GM12878 (cell line): Measurements from ENCODE around the gene EML3. TPM values are rescaled to one million over a fixed set of nuclear protein-coding genes. Genes with fewer than 3 reads are reported as not detected.

Experiments
- ATAC-seq: fragments of 200-7000 bp; cut with Tn5 transposase; 3 replicates; pipeline ENCODE4 v1.9.1; 2020; ENCODE audit warnings: mild to moderate bottlenecking, moderate library complexity
- BruUV-seq: library from RNA; stranded (reverse); fragments of 400-500 nt; replicated peaks from 2 replicates; lab custom pipeline; 2021; lab: Mats Ljungman, UMichigan
- CTCF ChIA-PET: fragments of 300-600 bp; sonication (Branson Sonifier 250); formaldehyde crosslinking; extraction: SDS; loops from one replicate; lab custom pipeline; 2021; ENCODE audit warnings: inconsistent platforms; lab: Yijun Ruan, JAX
- POLR2A ChIA-PET: fragments of 350-600 bp; formaldehyde crosslinking; extraction: SDS; loops from one replicate; lab custom pipeline; 2021; ENCODE audit warnings: inconsistent platforms; lab: Charles Lee
- RAD21 ChIA-PET: fragments of 300-600 bp; sonication (Branson Sonifier 250); formaldehyde crosslinking; loops from one replicate; lab custom pipeline; 2023; ENCODE audit warnings: antibody characterized with exemption; ENCODE audit not compliant: unreplicated experiment; lab: Charles Lee
- SMC1A ChIA-PET: fragments of 300-600 bp; sonication (Branson Sonifier 250); formaldehyde crosslinking; loops from one replicate; lab custom pipeline; 2023; ENCODE audit not compliant: unreplicated experiment, uncharacterized antibody; lab: Charles Lee
- DNase-seq: peaks from one replicate; pipeline ENCODE4 v3.0.0-alpha.2; 2011; ENCODE audit warnings: low read depth, low spot score
- FAIRE-seq: peaks from 3 replicates; lab custom pipeline; 2011; peaks lifted over from hg19 to GRCh38; lab: Jason Lieb, UNC
- H2AFZ ChIP-seq: 2 replicates; pipeline ENCODE4 v1.6.0; 2011; ENCODE audit warnings: low read depth, low read length, control low read depth; ENCODE audit not compliant: control insufficient read depth
- H3K27ac ChIP-seq: 2 replicates; pipeline ENCODE4 v1.5.1; 2011; ENCODE audit warnings: control low read depth; ENCODE audit not compliant: control insufficient read depth, insufficient read depth
- H3K27me3 ChIP-seq, 2 experiments: replicated peaks in 1 of 2; 2 replicates each; pipeline versions ENCODE4 v1.6.0 to v1.6.1; 2011; ENCODE audit warnings: low read length in 1 of 2; ENCODE audit not compliant: control insufficient read depth in 2 of 2, insufficient read depth in 2 of 2
- H3K36me3 ChIP-seq, 2 experiments: 2 replicates each; pipeline ENCODE4 v1.5.1; 2011; ENCODE audit warnings: low read length in 1 of 2; ENCODE audit not compliant: control insufficient read depth in 2 of 2, insufficient read depth in 2 of 2
- H3K4me1 ChIP-seq: 2 replicates; pipeline ENCODE4 v1.6.1; 2011; ENCODE audit warnings: mild to moderate bottlenecking, low read length, moderate library complexity, mixed read lengths; ENCODE audit not compliant: control insufficient read depth, insufficient read depth
- H3K4me2 ChIP-seq: 2 replicates; pipeline ENCODE4 v1.6.0; 2011; ENCODE audit warnings: control low read depth; ENCODE audit not compliant: control insufficient read depth, insufficient read depth
- H3K4me3 ChIP-seq: fragments of 200-600 bp; sonication (generic); 2 replicates; pipeline ENCODE4 v1.5.1; 2016
- H3K79me2 ChIP-seq: 2 replicates; pipeline ENCODE4 v1.6.0; 2011; ENCODE audit warnings: low read length; ENCODE audit not compliant: control insufficient read depth, insufficient read depth
- H3K9ac ChIP-seq: 2 replicates; pipeline ENCODE4 v1.8.0; 2011; ENCODE audit warnings: low read length, control low read depth, mixed read lengths; ENCODE audit not compliant: control insufficient read depth, insufficient read depth
- H3K9me3 ChIP-seq: replicated peaks from 3 replicates; pipeline ENCODE4 v1.5.1; 2011; ENCODE audit warnings: mild to moderate bottlenecking, low read length; ENCODE audit not compliant: control insufficient read depth, insufficient read depth
- H4K20me1 ChIP-seq: 2 replicates; pipeline ENCODE4 v1.6.0; 2011; ENCODE audit not compliant: control insufficient read depth, insufficient read depth
- JUNB ChIP-seq: IDR thresholded peaks from 2 replicates; pipeline ENCODE4 v1.6.1; 2016; ENCODE audit warnings: antibody characterized with exemption, mild to moderate bottlenecking
- LARP7 ChIP-seq: fragments of 450-650 bp; IDR thresholded peaks from 2 replicates; pipeline ENCODE4 v1.6.1; 2017; ENCODE audit warnings: mild to moderate bottlenecking
- MTA3 ChIP-seq: IDR thresholded peaks from 2 replicates; pipeline ENCODE4 v1.6.1; 2012; ENCODE audit warnings: low read length, inconsistent platforms, borderline replicate concordance
- POLR2A ChIP-seq: IDR thresholded peaks from 2 replicates; pipeline ENCODE4 v1.6.1; 2011; ENCODE audit warnings: low read depth, mild to moderate bottlenecking, low read length
- RUNX3 ChIP-seq: IDR thresholded peaks from 2 replicates; pipeline ENCODE4 v1.6.1; 2012; ENCODE audit warnings: low read length, inconsistent platforms
- WGBS: methylation state at CpG from one replicate; pipeline ENCODE4 v1.1.6; 2016; ENCODE audit warnings: low lambda C conversion rate; ENCODE audit not compliant: insufficient replicate concordance, insufficient coverage; ENCODE audit errors: missing lambda C conversion rate; 5-methylcytosine and 5-hydroxymethylcytosine counted together
- in situ Hi-C: fragments of 300-500 bp; cut with MboI; formaldehyde crosslinking; loops from 9 replicates; pipeline ENCODE4 v1.14.3; 2018; ENCODE audit warnings: mixed read lengths
- intact Hi-C: fragments of 100-400 bp; cut with micrococcal nuclease; formaldehyde crosslinking; loops from one replicate; pipeline ENCODE4 v1.14.2; 2022; ENCODE audit not compliant: unreplicated experiment
- polyA plus RNA-seq, 11 experiments: library from polyadenylated mRNA; depleted of rRNA in 4 of 11; unstranded in 6 of 11; stranded (reverse) in 5 of 11; fragments of >200 nt; fragmentation: Nextera tagmentation in 4 of 11; fragmentation: Illumina TruSeq in 1 of 11; extraction: Ambion mirVana in 4 of 11; extraction: Trizol in 1 of 11; gene quantifications; 1 replicate in 1 of 11; 2 replicates in 10 of 11; pipeline versions ENCODE4 v1.2.1 to v1.2.3, GENCODE V29; 2011 to 2016; ENCODE audit warnings: inconsistent platforms in 2 of 11, missing spikeins in 2 of 11, low read depth in 1 of 11
- total RNA-seq, 4 experiments: library from RNA; depleted of rRNA in 3 of 4; stranded (reverse); fragments of >200 nt in 3 of 4; fragmentation: Illumina TruSeq in 1 of 4; extraction: Trizol in 1 of 4; gene quantifications; 2 replicates each; pipeline versions ENCODE4 v1.2.1 to v1.2.3, GENCODE V29; 2013 to 2021

Gene EML3
- total and polyA plus RNA-seq, 10 of the 15 experiments (the other 5 are each of a cell fraction or from before 2014, with no cell fraction given), result 0.58 to 82.5 (median 24.8) TPM

DNA sequence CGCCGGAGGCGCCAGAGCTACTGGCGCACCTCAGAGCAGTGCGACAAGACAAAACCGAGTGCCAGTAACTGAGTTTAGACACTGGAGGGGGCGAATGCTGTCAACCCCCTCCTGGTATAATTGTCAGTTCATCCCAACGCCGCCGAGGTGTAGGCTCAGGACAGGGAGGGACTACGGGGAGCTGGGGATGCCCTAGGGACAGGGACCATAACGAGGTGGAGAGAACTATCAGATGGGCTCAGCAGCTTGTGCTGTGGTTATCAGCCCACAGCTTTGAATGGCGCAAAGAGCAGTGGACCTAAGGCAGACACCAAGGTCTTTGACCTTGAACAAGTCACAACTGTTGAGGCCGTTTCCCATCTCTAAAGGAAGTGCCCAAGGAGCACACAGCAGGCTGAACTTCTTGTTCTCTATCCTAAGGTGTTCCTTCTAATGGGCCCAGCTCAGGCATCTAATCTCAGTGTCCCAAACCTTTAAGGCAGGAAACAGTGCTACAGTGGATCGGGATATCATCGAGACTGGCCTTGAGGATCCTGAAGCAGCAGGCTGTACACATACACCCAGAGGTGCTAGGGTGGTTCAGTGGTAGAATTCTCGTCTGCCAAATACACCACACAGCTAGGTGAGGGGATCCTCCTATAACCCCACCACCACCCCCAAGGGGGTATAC is 20.3 kb downstream of the EML3 start:
- no TSS peak for BruUV-seq
- H3K9me3 ChIP-seq, result no peaks in the 10 kb centered on the region
- TF ChIP-seq POLR2A, result peak; percentile 38; the same call in 1 of the 2 replicates
- TF ChIP-seq RUNX3, result peak; percentile 20; the same call in 1 of the 2 replicates
- peak; percentile 37; the same call in 1 of the 2 replicates for TF ChIP-seq LARP7
- TF ChIP-seq MTA3, result peak; percentile 87
- TF ChIP-seq JUNB, result no peak

More for the DNA sequence above, 20.3 kb downstream of the EML3 start:
- H3K4me3 ChIP-seq, result peak overlapping the region; percentile 78
- in situ Hi-C loops (no loop called here), intact Hi-C loops (loop anchor here (5.0 to 10.0 kb wide), 2 partner anchors 243 to 270 kb away; partner anchors contain the start of genes STX5, TEX54 and WDR74)
- CTCF ChIA-PET, result interaction anchor here (0.5 to 5.5 kb wide), 47 partner anchors 9 to 288 kb away, joined by 3 to 48 read pairs (median 5); partner anchors contain the start of genes B3GAT3, C11orf98, CSKMT and EEF1G
- H3K4me1 ChIP-seq, result peaks cover 8% of the 10 kb centered on the region
- peak overlapping the region; percentile 71 for H3K27ac ChIP-seq
- H3K4me2 ChIP-seq, result peak overlapping the region; percentile 86
- H3K27me3 ChIP-seq, result no peaks in the 10 kb centered on the region
- peak; percentile 27 for FAIRE-seq
- peaks cover 18% of the 10 kb centered on the region for H3K79me2 ChIP-seq
- peak; percentile 9 for ATAC-seq
- H4K20me1 ChIP-seq, result no peaks in the 10 kb centered on the region; the same call in 1 of the 2 replicates
- DNase-seq, result no peak
- SMC1A ChIA-PET, result interaction anchor here (0.8 to 3.1 kb wide), 33 partner anchors 8 to 271 kb away, joined by 3 to 30 read pairs (median 4); partner anchors contain the start of genes B3GAT3, C11orf98, CSKMT and EEF1G
- POLR2A ChIA-PET, result interaction anchor here (0.5 to 3.1 kb wide), 36 partner anchors 9 to 332 kb away, joined by 3 to 37 read pairs (median 5); partner anchors contain the start of genes B3GAT3, BSCL2, C11orf98 and CSKMT
- H3K9ac ChIP-seq, result peak overlapping the region; percentile 70
- WGBS, result 10% methylated on average over 17 of the region's 17 CpGs
- RAD21 ChIA-PET, result interaction anchor here (0.7 to 3.5 kb wide), 28 partner anchors 8 to 289 kb away, joined by 3 to 36 read pairs (median 6); partner anchors contain the start of genes B3GAT3, C11orf98, CSKMT and EEF1G
- peak overlapping the region; percentile 84 for H2AFZ ChIP-seq
- peaks cover 25 to 43% of the 10 kb centered on the region in 2 experiments for H3K36me3 ChIP-seq
